Femur (tissue), 1 donor: ENCODE results near the gene ITPK1.

Experiments
- DNase-seq: peaks from one replicate; pipeline ENCODE4 v3.0.0-alpha.2; 2017

The ITPK1 gene

DNA sequence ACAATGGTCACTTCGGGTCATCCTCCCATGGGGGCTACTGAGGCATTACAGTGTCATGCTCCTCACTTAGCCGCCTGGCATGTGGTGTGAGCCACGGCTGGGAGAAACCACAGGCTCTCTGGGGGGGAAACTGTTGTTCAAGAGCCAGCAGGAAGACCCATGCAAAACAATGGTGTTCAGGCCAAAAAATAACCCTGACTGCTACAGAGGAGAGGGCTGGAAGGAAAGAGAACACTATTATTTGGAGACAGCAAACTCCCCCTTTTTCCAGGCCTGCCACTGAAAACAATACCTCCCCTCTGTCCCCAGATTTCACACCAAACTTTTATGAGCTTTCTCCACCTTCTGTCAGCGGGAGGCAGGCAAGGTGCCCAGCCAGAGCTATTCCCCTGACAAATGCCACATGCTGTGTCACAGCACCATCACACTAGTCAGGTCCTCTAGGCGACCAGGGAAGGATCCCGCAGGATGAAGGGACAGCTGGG lies 109.1 kb downstream of the ITPK1 start:
- no peak for DNase-seq

DNA sequence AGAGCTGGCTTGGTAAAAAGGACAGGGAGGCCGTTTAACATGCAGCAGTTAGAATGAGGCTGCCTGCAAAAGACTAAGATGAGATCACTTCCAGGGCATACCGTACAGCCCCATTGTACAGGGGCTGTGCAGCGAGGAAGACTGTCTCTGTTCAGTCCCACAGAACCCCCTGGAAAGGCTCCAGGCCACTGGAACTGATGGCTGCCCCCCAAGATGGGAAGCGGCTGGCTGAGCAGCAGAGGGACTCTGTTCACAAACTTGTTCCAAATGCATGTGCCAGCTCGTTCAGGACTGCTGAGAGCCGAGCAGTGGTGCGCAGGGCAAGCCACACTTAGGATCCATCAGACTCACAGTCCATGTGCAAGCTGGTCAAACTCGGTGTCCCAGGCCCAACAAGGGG lies 109.9 kb downstream of the ITPK1 start:
- no peak for DNase-seq

DNA sequence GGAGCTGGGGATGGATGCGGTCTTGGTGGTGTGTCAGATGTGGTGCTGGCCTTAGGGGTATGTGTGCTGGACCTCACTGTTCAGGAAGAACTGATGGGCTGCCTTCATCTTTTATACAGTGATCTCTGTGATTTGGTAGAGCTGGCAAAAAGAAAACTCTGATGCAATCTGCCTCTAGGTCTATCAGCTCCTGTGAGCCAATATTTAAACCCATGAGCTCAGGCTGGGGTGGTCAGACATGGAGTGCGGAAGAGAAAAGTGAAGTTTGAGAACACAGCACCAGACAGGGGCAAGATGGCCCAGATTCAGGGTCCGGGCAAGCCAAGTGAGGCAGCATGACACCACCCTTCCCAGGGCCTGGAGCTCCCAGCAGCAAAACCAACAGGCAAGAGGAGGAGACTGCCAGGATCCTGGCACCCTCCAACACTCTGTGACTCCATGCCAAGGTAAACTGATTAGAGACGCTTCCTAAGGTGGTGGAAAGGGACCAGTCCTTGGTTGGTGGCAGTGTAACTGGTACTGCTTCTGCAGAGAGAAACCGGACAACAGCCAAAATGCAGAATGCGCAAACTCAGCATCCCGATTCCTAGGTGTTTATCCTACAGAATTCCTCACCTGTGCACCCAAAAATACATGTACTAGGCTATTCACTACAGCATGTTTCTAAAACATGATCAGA lies 110.5 kb downstream of the ITPK1 start:
- DNase-seq = no peak

DNA sequence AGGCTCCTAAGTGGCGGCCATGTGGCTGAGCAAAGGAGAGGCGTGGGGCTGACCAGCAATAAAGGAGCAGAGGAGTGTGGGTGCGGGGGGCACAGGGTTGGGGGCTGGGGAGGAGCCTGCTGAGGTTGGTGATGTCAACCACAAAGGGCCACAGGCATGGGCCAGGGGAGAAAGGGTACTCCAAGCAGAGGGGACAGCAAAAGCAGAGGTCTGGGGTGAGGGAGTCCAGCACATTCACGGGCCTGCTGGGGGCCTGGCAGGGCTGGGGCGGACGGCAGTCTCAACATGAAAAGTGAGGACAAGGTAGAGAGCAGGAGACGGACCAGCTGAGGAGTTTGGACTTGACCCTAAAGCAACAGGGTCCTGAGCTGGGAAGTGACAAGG lies 111.0 kb downstream of the ITPK1 start:
- no peak for DNase-seq

DNA sequence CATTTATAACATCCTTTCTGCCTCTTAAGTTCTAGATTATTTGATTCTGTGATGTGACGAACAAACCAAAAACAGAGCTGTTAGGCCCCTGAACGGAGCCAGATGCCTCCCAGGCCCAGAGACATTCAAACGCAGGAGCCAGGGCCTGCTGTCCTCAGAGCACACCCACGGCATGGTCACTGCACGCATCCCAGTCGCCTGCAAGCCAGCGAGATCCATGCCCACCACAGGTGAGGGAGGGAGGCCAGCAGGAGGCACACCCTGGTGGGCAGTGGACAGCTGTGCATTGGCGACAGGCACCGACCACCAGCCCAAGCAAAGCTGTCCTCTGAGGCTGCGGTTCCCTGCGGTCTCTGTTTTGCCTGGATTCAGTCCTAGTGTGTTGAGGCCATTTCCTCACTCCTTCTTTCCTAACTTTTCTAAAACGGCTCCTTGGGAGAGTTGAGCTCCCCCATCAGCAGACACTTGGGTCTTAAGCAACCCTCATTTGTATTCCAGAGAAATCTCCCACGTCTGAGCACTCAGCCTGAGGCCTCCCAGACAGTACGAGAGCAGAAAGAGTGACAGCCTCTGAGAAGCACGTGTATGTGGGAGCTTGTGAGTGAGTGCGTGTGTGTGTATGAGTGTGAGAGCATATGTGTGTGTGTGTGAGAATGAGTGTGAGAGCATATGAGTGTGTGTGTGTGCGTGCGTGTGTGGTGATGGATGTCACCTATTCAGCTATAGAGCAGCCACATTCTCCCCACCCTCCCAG lies 111.6 kb downstream of the ITPK1 start:
- no peak for DNase-seq

DNA sequence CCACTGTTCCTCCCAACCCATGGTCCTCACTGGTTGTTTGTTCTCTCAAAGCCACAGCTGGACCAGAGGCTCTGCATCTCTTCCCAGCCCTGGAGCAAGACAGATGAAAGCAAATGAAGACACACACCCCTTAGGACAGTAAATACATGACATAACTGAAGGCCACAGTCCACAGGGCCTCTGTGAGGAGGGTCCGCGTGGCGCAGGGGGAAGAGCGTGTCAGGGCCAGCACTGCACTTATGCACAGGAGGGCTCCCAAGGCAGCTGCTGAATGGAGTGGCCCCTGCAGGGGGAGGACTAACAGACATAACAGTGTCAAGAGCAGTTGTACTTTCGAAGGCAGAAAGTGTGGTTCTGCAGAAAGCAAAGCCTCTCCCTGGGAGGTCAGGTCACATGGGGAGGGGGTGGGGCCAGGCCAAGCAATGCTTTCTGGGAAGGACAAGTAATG lies 112.8 kb downstream of the ITPK1 start:
- no peak for DNase-seq

DNA sequence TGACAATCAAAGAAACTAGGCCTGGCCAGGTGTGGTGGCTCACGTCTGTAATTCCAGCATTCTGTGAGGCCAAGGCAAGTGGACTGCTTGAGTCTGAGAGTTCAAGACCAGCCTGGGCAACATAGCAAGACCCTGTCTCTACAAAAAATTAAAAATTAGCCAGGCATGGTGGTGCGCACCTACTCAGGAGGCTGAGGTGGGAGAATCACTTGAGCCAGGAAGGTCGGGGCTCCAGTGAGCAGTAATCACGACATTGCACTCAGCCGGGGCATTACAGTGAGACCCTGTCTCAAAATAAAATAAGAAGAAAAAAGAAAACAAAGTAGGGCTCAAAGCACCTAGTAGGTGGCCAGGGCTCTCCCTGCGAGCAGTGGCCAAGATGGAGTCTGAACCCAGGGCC lies 113.7 kb downstream of the ITPK1 start:
- no peak for DNase-seq

DNA sequence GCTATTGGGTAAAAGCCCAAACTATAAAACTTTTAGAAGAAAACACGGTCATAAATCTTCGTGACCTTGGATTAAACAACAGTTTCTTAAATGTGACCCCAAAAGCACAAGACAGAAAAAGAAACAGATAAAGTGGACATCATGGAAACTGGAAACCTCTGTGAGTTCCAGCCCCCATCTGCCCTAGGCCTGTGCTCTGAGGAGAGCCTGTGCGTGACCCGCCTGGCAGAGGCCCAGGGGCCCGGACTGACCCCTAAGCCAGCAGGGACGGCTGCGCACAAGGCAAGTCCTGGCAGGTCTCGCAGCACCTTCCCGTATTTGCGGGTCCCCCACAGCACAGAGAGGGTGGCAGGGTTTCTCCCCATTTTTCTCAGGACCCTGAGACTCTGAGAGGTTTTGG lies 116.8 kb downstream of the ITPK1 start:
- DNase-seq = no peak

DNA sequence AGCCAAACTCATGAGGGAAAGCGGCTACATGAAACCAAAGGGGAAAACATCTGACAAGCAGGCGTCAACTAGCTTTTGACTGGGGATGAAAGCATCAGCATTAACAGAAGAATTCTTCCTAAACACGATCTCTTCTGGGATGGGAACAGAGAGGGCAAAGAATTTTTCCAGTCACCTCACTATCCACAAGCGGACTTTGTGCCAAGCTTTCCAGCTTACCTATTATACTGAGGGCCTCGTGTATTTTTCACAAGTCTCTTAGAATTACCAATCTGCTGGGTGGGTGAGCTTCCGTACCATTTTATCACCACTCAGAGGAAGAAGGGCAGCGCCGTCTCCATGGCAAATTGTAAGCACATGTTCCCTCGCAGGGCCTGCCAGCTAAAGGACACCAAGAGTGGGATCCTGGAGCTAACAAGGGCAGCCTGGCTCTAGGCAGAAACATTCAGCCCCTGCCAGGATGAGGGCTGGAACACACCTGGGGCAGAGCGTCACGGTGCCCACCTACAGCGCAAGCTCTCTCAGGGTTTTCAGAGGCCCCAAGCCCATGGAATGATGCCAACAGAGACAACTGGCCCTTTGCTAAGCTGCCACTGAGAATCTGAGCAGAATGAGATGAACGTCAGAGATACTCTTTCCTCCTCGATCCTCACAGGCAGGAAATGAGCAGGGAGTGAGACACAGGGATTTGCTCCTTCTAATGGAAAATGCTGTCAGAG lies 118.2 kb downstream of the ITPK1 start:
- no peak for DNase-seq

DNA sequence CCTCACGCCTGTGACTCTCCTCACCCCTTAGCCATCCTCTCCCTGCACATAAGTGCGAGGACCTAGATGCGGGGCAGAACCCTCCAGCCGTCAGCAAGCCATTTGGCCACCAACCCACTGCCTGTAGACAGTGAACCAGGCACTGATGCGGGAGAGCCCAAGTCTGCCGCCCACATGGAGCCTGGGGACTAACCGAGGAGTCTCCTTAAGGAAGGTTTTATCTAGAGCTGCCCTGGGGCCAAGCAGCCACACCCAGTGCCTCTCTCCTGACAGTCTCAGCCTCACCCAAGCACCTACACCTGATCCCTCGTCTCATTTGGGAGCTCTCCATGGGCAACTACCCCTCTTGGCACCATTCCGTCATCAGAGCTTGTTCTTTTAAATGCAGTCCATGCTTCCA lies 120.1 kb downstream of the ITPK1 start:
- no peak for DNase-seq

DNA sequence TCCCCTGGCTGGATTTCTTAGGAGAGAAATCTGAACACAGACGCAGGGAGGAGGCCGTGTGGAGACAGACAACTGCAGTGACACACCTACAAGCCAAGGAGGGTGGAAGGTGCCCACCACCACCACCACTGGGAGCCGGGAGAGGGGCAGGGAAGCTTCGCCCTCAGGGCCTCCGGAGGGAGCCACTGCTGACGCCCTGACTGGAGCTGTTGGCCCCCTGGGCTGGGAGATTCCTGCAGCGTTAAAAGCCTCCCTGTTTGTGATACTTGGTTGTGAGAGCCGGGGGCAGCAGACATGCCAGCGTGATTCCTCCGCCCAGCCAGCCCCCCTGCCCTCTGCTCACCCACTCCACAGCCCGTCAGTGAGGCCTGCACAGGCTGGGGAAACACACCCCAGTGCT lies 120.8 kb downstream of the ITPK1 start:
- DNase-seq = no peak

DNA sequence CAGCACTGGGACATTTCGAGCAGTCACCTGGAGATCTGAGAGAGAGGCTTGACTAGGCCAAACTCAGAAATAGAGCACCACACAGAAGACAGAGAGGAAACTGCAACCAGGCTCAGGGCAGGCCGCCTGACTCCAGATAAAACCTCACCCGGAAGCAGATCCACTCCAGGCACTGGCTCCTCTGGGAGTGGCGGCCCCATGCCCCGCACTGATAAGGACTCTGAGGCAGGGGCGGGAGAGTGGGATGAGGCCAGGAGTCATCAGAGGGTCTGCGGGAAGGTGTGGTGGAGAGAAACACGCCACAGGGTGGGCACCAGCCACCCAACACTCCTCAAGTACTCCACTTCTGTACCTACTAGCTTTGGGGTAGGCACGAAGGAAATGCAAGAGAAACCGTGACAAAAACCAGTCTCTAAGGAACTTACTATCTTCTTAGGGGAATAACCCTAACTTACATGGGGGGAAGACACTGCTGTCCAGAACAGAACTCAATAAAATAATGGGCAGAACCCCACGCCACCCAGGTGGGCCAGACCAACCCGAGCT lies 121.5 kb downstream of the ITPK1 start:
- no peak for DNase-seq

DNA sequence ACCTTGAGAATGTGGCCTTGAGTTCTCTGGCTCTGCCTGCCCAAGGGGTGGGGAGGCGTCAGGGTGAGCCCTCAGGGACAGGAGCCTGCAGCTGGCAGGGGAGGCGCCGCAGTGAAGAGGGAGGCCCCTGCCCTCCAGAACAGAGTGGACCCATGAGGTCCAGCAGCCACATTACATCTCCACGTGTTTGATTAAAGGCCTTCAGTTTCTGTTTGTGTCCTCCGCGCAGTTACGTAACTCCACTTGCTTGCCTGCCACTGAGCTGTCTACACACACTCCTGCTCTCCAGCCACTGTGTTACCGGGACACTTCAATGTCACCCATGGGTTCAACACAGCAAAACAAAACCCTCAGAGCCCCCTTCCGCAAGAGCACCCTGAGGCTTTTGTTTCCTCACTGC lies 122.4 kb downstream of the ITPK1 start:
- no peak for DNase-seq

DNA sequence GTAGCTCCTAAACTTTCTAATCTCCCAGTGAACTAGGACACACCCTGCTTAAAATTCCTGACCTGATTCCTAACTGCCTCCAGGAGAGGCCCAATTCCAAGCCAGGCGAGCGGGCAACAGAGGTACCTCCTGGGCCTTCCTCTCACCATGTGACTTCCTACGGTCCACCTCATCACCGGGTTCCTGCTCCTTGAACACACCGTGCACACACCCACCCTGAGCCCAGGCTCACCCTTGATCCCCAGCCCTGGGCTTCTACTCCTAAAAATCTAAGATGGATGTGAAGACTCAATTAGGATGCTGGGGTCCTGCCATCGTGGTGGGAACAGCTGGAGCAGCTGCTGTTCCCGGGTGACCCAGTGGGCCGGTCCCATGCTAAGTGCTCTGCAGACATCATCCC lies 124.2 kb downstream of the ITPK1 start:
- no peak for DNase-seq

DNA sequence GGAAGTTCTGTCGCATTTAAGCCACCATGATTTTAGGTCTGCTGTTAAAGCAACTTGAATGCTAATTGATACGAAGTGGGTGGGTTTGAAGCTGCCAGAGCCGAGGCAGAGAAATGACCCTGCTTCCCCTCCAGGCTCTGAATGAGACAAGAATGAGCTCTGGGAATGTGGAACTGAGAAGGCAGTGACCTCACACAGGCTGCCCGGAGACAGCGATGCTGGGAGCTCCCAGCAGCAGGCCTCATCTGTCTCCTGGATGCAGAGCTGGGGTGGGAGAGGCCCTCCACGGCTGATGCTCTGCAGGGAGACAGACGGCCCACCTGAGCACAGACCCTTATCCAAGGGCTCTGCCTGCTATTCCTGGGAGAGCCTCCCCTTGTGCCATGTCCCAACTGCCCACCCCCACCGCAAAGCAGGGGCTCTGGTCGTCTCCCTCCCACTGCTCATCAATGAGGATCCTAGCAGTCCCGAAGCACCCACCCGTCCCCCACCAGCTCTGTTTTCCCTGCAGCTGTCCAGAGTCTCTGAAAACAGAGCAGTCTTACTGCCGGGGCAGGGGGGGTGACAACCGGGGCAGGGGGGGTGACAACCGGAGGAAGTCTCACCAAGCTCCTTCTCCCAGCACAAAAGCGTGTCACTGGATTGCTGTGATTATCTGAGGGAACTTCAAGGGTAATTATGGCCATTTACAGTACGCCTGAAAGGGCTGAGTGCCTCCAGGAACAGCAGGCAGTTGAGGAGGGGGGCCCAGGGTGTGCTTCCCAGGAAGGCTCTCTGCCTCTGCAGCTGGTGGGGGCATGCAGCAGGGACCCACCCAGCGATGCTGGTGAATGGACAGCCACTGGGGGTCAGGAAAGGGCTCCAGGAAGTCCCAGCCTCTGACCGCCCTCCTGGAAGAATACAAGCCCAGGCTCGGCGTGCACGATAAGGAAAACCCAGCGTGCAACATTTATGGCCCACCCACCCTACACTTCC lies 125.0 kb downstream of the ITPK1 start:
- DNase-seq = no peak

DNA sequence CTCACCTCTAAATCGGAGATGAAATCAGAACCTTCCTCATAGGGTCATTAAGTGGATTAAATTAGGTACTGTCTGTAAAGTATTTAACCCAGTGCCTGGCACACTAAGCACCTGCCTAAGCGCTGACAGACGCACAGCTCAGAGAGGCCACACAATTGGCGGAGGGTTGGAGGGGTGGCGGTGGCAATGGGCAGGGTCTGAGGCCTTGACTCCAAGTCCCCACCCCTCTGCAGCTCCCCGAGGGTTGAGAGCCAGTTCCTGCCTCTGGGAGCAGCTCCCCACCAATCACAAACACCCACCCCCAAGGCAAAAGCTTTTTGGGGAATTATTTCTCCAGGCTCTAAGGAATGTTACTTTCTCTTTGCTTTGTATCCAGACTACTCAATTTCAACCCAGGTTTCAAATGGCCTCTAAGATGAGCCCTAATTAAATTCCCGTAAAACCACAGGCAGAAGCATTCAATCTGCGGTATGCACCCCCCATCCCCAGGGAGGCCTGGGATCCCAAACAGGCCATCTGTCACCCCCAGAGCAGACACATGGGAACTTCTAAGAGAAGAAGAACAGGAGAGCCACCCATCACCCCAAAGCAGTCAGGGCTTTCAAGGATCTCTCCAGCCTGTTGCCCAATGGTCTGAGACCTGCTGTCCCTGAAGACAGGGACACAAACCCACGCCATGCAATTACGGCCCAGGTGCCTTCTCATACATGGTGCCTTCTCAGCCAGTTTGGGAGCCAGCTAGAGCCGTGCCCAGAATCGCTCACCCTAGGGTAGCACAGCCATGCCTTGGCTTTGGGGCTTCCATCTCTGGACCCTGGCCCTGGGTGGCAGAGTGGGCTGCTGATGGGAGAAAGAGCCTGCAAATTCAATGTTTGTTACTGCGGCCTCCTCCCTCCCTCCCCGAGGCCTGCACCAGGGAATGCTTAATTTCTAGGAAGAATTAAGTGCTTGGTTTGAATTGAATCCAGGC lies 126.7 kb downstream of the ITPK1 start:
- no peak for DNase-seq

DNA sequence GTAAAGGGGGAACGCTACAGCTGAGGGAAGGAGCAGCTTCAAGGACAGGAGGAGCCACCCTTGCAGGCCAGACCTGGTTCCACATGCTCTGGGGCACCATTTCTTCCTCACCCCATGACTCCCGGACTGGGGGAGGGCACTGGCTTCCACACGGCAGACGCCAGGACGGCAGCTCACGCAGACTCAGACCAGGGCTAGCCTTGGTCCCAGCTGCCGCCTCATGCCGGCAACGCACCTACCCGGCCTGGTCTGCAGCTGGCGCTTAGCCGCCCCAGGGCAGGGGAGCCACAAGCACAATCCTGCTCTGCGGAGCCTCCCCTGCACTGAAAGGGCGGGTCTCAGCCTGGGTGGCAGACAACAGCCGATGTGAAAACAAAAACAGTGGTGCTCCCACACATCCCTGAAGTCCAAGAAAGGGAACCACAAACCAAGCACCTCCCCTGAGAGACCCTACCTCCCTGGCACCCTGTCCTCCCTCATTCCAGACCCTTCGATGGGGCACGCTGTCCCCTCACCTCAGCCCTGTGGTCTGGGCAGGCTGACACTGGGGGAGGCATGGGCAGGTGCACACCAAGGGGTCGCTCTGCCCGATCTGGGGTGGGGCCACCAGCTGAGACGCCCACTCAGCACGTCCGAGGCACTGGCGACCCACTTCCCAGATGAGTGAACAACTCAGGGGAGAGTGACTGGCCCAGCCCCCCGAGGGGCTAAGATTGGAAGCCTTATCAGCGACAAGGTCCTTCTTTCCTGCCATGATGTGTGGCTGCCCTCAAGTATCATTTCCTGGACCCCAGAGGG lies 127.8 kb downstream of the ITPK1 start:
- DNase-seq = no peak

DNA sequence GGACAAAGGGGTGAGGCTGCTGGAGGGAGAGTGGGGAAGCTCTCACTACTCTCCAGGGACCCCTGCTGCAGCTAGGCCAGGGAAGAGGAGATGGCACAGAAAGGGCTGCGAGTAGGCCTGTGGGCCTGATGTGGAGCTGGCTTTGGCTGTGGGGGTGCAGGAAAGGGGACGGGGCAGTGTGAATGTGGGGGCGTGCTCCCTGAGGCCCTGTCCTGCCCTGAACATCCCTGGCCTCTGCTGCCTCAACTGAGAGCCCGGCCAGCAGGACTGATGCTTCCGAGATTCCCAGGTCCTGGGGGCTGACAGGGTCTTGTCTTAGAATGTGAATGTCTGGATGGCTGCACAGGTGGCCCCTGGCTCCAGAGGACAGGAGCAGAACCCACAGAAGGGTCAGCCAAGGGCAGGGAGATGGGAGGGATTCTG lies 128.6 kb downstream of the ITPK1 start:
- DNase-seq = no peak

DNA sequence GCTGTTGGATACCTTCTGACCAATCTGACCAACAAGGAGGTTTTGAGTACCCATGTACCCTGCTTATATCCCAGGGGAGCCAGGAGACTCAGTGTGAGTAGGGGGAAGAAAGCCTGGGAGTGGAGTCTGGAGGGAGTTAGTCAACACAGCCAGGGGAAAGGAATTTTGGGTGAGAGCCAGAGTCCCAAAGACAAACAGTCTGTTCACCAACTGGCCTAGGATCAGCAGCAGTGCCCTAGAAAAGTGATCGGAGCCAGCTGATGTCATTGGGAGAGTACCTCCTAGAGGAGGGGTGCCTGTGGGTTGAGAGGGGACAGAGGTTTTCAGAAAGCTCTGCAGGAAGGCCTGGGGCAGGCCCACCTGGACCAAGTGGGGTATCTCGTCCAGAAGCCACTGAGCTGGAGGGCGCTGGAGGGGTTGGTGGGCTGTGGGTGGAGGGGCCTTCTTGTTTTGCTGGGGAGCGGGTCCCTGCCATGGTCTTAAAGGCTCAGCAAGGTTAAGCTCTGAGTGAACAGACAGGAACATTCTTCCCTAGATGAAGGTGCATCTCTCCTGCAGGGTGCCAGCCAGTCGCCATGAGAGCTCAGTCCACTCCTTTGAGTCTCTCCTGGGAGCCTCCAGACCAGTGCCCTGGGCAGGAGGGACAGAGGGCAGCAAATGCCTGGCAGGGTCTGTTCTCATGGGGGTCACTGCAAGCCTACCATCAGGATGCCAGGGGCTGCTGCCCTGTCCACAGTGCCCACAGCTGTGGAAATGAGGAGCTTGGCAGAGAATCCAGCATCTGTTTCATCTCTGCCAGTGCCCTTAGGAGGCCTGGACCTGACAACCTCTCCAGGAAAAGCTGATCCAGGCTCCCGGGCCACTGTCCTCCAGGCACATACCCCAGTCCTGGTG lies 129.2 kb downstream of the ITPK1 start:
- DNase-seq = peak; percentile 56
